ENCODE results near the gene CDCA7L.

The CDCA7L gene

DNA sequence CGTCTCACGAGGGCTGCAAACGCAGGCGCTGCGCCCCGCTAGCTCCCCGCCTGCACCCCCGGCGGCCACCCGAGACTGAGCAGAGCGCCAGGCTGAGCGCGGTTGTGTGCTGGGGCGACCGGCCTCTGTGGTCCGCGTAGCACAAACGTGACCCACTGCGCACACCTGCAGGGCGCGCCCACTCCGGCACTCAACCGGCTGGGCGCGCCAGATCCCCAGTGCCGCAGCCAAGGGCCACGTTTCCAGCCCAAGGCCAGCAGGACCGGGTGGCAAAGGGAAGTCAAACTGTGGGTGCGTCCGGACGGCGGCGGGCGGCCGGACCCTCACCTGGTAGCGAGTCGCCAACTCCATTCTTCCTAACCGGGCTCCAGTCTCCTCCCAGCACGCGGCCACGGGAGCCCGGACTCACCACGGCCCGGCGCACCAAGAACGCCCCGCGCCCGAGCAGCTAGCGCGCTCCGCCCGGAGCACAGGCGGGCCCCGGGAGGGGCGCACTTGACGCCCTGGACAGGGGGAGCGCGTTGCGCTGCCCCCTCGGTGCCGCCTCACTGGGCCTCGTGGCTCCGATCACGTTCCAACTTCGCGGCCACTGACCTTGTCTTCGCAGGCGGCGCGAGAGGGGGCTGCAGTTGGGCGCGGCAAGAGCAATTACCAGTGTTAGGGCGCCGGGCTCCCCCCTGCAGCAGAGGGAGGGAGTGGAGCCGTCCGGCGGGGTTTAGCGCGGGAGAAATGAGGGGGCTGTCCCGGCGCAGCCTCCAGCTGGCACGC lies at the start of gene CDCA7L:
Gene CDCA7L (minus strand): TSS at position 446 of the 768 bp plus-strand sequence. CDS start 95 bp downstream, at position 351.
- peak within 1 kb of the TSS; percentile 97 for H2AFZ ChIP-seq (ENCODE audit: low read depth, low read length, severe bottlenecking)
- H3K9ac ChIP-seq (ENCODE audit: low read length): peak within 1 kb of the TSS; percentile 64

DNA sequence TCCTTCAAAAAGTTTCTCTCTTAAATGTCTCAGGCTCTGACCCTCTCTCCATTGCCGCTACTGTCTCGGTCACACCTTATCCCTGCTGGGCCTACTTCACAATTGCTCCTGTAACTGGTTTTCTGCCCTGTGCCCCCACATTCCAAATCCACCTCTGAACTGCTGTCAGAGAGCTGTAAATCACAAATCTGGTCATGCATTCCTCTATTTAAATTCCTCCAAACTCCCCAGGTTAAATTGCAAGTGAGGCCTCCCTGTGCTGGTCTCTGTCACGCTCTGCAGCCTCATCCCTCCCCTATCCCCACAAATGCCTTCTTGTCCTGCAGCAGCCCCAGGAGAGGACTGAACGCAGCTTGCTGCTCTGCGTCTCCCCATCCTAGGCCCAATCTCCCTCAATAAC lies 40.4 kb upstream of the CDCA7L start:
- no peak for TF ChIP-seq EZH2phosphoT487 (conservative IDR thresholded peaks at IDR 0.05; ENCODE audit: low read length)
- TF ChIP-seq, protein P1, sequence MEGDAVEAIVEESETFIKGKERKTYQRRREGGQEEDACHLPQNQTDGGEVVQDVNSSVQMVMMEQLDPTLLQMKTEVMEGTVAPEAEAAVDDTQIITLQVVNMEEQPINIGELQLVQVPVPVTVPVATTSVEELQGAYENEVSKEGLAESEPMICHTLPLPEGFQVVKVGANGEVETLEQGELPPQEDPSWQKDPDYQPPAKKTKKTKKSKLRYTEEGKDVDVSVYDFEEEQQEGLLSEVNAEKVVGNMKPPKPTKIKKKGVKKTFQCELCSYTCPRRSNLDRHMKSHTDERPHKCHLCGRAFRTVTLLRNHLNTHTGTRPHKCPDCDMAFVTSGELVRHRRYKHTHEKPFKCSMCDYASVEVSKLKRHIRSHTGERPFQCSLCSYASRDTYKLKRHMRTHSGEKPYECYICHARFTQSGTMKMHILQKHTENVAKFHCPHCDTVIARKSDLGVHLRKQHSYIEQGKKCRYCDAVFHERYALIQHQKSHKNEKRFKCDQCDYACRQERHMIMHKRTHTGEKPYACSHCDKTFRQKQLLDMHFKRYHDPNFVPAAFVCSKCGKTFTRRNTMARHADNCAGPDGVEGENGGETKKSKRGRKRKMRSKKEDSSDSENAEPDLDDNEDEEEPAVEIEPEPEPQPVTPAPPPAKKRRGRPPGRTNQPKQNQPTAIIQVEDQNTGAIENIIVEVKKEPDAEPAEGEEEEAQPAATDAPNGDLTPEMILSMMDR (IDR thresholded peaks at IDR 0.05; ENCODE audit: insufficient read depth, low read length, poor library complexity, severe bottlenecking): no peak
- H3K9ac ChIP-seq (ENCODE audit: low read length): no peak overlapping the region
- H3K9me3 ChIP-seq (ENCODE audit: insufficient read depth, low read length): no peaks in the 10 kb centered on the region
- H4K20me1 ChIP-seq (ENCODE audit: low read depth, low read length): no peaks in the 10 kb centered on the region
- no peaks in the 10 kb centered on the region for H3K27me3 ChIP-seq (ENCODE audit: low read length)
- no peak overlapping the region for H3K4me3 ChIP-seq (ENCODE audit: insufficient read depth, low read length, poor library complexity, severe bottlenecking)
- H3K4me2 ChIP-seq (ENCODE audit: low read depth, low read length, poor library complexity, severe bottlenecking): no peak overlapping the region
- no peaks in the 10 kb centered on the region for H3K36me3 ChIP-seq (ENCODE audit: low read length)
- H3K79me2 ChIP-seq (ENCODE audit: insufficient read depth, low read length): no peaks in the 10 kb centered on the region
- no peaks in the 10 kb centered on the region for H3F3A ChIP-seq (ENCODE audit: insufficient read depth)
- H3K9me2 ChIP-seq (replicated peaks; ENCODE audit: insufficient read depth, low read length): no peaks in the 10 kb centered on the region
- no peak overlapping the region for H3K27ac ChIP-seq (ENCODE audit: low read depth, low read length)
- no peak overlapping the region for H2AFZ ChIP-seq (ENCODE audit: low read depth, low read length, severe bottlenecking)

More for the DNA sequence above, at the start of gene CDCA7L:
- Histone ChIP-seq H3K27me3 (ENCODE audit: low read length) (no peaks in the 10 kb centered on the region), H4K20me1 (ENCODE audit: low read depth, low read length) (peaks cover 6% of the 10 kb centered on the region; the same call in 1 of the 2 replicates), H3K9me2 (replicated peaks; ENCODE audit: insufficient read depth, low read length) (no peaks in the 10 kb centered on the region), H3K4me2 (ENCODE audit: low read depth, low read length, poor library complexity, severe bottlenecking) (peak within 1 kb of the TSS; percentile 75), H3K9me3 (ENCODE audit: insufficient read depth, low read length) (no peaks in the 10 kb centered on the region), H3K79me2 (ENCODE audit: insufficient read depth, low read length) (peaks cover 39% of the 10 kb centered on the region), H3K27ac (ENCODE audit: low read depth, low read length) (peak within 1 kb of the TSS; percentile 83), H3K4me3 (ENCODE audit: insufficient read depth, low read length, poor library complexity, severe bottlenecking) (peak within 1 kb of the TSS; percentile 69), H3K36me3 (ENCODE audit: low read length) (no peaks in the 10 kb centered on the region), H3F3A (ENCODE audit: insufficient read depth) (peaks cover 17% of the 10 kb centered on the region)
- TF ChIP-seq, protein P1 (IDR thresholded peaks at IDR 0.05; ENCODE audit: insufficient read depth, low read length, poor library complexity, severe bottlenecking): no peak
- TF ChIP-seq EZH2phosphoT487 (conservative IDR thresholded peaks at IDR 0.05; ENCODE audit: low read length): no peak

GRCh38 chr7:21984042-21984441 lies 38.3 kb upstream of the CDCA7L start:
- TF ChIP-seq, protein P1 (IDR thresholded peaks at IDR 0.05; ENCODE audit: insufficient read depth, low read length, poor library complexity, severe bottlenecking): no peak
- no peak for TF ChIP-seq EZH2phosphoT487 (conservative IDR thresholded peaks at IDR 0.05; ENCODE audit: low read length)
- Histone ChIP-seq H3K79me2 (ENCODE audit: insufficient read depth, low read length) (no peaks in the 10 kb centered on the region), H3K4me3 (ENCODE audit: insufficient read depth, low read length, poor library complexity, severe bottlenecking) (no peak overlapping the region), H4K20me1 (ENCODE audit: low read depth, low read length) (no peaks in the 10 kb centered on the region), H3K9ac (ENCODE audit: low read length) (no peak overlapping the region), H3K27ac (ENCODE audit: low read depth, low read length) (no peak overlapping the region), H3K4me2 (ENCODE audit: low read depth, low read length, poor library complexity, severe bottlenecking) (no peak overlapping the region), H3K27me3 (ENCODE audit: low read length) (no peaks in the 10 kb centered on the region), H3F3A (ENCODE audit: insufficient read depth) (no peaks in the 10 kb centered on the region), H3K9me3 (ENCODE audit: insufficient read depth, low read length) (no peaks in the 10 kb centered on the region), H2AFZ (ENCODE audit: low read depth, low read length, severe bottlenecking) (no peak overlapping the region), H3K9me2 (replicated peaks; ENCODE audit: insufficient read depth, low read length) (no peaks in the 10 kb centered on the region), H3K36me3 (ENCODE audit: low read length) (no peaks in the 10 kb centered on the region)
